ENCODE results near the gene MORN5.
A peak's percentile ranks its signal among the peaks of the same experiment; 100 is the strongest.

Gene MORN5

GRCh38 chr9:122125158-122125508 is 34.6 kb upstream of the MORN5 start:
- peak; percentile 82 for DNase-seq

GRCh38 chr9:122125509-122126330 is 34.0 kb upstream of the MORN5 start:
- DNase-seq = no peak

GRCh38 chr9:122126331-122127261 is 33.1 kb upstream of the MORN5 start:
- DNase-seq = no peak

- DNase-seq = peak; percentile 42
Measured at GRCh38 chr9:122127396-122127798, 32.3 kb upstream of the MORN5 start.

- DNase-seq = no peak
Measured at GRCh38 chr9:122128007-122128968, 31.4 kb upstream of the MORN5 start.

- no peak for DNase-seq
Measured at GRCh38 chr9:122128969-122129343, 30.8 kb upstream of the MORN5 start.

GRCh38 chr9:122129969-122130368 is 29.7 kb upstream of the MORN5 start:
- DNase-seq = no peak

GRCh38 chr9:122130837-122131236 is 28.9 kb upstream of the MORN5 start:
- DNase-seq = no peak

GRCh38 chr9:122131401-122132001 is 28.2 kb upstream of the MORN5 start:
- no peak for DNase-seq

GRCh38 chr9:122132539-122132938 is 27.2 kb upstream of the MORN5 start:
- no peak for DNase-seq

GRCh38 chr9:122133263-122133983 is 26.3 kb upstream of the MORN5 start:
- no peak for DNase-seq

- DNase-seq = no peak
Measured at GRCh38 chr9:122133984-122134535, 25.6 kb upstream of the MORN5 start.

- DNase-seq = no peak
Measured at GRCh38 chr9:122134822-122135528, 24.7 kb upstream of the MORN5 start.

GRCh38 chr9:122135529-122135859 is 24.2 kb upstream of the MORN5 start:
- DNase-seq = no peak

- no peak for DNase-seq
Measured at GRCh38 chr9:122138560-122139268, 21.0 kb upstream of the MORN5 start.

GRCh38 chr9:122140368-122141193 is 19.1 kb upstream of the MORN5 start:
- DNase-seq = no peak

GRCh38 chr9:122141671-122142070 is 18.0 kb upstream of the MORN5 start:
- no peak for DNase-seq

GRCh38 chr9:122143296-122143695 is 16.4 kb upstream of the MORN5 start:
- no peak for DNase-seq

- DNase-seq = no peak
Measured at GRCh38 chr9:122143876-122144405, 15.8 kb upstream of the MORN5 start.

All from activated naive CD4-positive, alpha-beta T cell treated with anti-CD3 and anti-CD28 coated beads, Interleukin-2, amount 50 U/mL, for 16 hours (primary cell).